ENCODE measurements around the gene STRADB.

GRCh38 chr2:201472411-201472810 is 20.9 kb downstream of the STRADB start:
- TF ChIP-seq CTCF (IDR thresholded peaks at IDR 0.05; ENCODE audit: insufficient read depth, low read length, poor library complexity, severe bottlenecking): no peak
- no peak for TF ChIP-seq EZH2phosphoT487 (conservative IDR thresholded peaks at IDR 0.05; ENCODE audit: low read length)

Measured in SU-DHL-6 (cell line).